Activated naive CD8-positive, alpha-beta T cell treated with anti-CD3 and anti-CD28 coated beads, Interleukin-2, amount 50 U/mL, for 16 hours (primary cell): ENCODE measurements around the gene RNF214.

ENCODE experiments used
- DNase-seq: peaks from one replicate; pipeline ENCODE4 v3.0.0-alpha.2; 2020; ENCODE audit warnings: low read depth, low spot score

RNF214 gene

GRCh38 chr11:117282956-117283355 is 50.5 kb downstream of the RNF214 start:
- DNase-seq: no peak

DNA sequence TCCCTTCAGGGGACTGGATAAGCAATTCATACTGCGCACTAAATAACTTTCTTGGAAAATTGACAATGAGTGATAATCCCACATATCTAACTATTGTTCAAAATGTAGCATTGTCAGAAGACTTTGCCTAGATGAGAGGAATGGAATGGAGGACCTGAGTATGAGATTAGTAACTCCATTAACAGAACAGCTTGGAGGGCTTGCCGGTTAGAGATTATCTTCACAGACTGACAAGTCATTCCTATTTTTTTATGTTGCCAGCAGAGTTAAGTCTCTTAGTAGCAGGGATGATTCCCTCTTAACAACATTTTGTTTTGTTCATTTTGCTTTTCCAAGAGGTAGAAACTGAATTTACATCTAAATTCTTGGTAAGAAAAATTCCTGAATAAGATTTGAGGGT is 51.6 kb downstream of the RNF214 start:
- no peak for DNase-seq

DNA sequence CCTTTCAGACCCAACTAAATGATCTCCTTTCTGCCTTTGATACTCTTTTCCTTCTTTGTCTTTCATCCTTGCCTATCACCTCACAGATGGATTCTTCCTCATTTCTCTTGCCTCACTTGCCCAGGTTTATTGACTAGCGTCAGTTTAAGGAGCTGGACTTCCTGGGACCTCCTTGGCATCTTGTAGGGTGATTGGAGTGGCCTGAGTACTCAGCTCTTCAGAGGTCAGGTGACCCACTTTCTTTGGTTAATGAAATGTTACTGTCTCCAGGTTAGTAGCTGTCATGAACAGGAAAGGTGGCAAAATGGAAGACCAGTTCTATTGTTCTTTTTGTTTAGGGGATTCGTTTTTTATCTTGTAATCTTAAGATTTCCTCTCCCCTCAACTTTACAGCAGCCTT is 54.1 kb downstream of the RNF214 start:
- DNase-seq: no peak

DNA sequence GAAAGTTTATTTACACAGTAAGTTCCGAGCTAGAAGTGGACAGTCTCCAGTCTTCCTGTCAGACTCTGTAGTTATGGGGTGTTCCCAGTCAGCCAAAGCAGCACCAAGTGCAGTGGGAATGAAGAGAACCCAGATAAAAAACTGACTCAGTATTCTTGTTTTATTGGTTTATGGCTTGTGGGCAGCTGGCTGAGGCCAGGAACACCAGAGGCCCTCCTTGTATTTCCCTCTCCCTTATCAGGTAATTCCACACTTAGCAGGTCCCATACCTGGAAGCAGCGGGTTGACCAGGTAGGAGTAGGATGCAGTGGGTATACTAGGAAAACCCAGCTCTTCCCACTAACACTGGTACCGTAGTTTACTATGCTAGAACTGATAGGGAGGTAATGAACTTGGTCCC is 55.2 kb downstream of the RNF214 start:
- DNase-seq: no peak

- DNase-seq: no peak
Measured at GRCh38 chr11:117289795-117290194, 57.3 kb downstream of the RNF214 start.

GRCh38 chr11:117290809-117291396 is 58.4 kb downstream of the RNF214 start, which contains the start of gene BACE1-AS:
Gene BACE1-AS, plus strand, starts transcription at chr11:117291346.
- DNase-seq: no peak

DNA sequence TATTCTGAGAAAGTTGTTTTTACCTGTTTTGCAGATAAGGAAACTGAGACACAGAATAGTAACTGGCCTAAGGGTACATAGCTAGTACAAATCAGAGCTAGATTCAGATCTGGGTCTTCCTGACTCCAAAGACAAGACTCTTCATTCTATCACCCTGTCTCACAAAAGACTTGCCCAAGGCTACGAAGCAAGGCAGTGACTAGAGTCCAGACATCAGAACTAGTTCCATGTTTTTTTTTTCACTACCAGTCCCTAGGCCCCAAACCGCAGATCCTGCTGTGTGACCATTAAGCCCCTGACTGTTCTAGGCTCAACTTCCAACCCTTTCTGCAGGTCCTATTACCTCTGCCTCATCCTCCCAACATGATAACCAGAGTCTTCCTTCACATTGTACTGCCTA is 60.1 kb downstream of the RNF214 start:
- no peak for DNase-seq

- no peak for DNase-seq
Measured at GRCh38 chr11:117295438-117296137, 63.1 kb downstream of the RNF214 start.

- no peak for DNase-seq
Measured at GRCh38 chr11:117296881-117297280, 64.4 kb downstream of the RNF214 start.

DNA sequence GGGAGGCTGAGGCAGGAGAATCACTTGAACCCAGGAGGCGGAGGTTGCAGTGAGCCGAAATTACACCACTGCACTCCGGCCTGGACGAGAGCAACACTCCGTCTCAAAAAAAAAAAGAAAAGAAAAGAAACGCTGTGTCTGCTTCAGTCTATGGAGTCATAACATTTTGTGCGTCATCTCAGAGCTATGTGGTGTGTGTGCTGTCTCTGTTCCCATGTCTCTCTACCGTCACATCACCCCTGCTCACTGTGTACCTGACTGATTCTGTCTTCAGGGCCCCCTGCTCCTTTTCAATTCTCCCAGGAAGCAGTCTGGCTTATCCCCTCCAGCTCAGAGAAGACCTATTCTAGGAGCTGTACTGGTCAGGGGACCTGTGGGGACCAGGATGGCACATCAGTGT is 65.7 kb downstream of the RNF214 start:
- DNase-seq: no peak

GRCh38 chr11:117299351-117300282 is 67.1 kb downstream of the RNF214 start:
- DNase-seq: no peak

- DNase-seq: no peak
Measured at GRCh38 chr11:117300283-117300663, 67.8 kb downstream of the RNF214 start.

- DNase-seq: no peak
Measured at GRCh38 chr11:117300773-117301172, 68.3 kb downstream of the RNF214 start.

GRCh38 chr11:117302228-117302627 is 69.8 kb downstream of the RNF214 start:
- no peak for DNase-seq

GRCh38 chr11:117303101-117303500 is 70.6 kb downstream of the RNF214 start:
- no peak for DNase-seq

- DNase-seq: no peak
Measured at GRCh38 chr11:117303646-117304315, 71.3 kb downstream of the RNF214 start.

DNA sequence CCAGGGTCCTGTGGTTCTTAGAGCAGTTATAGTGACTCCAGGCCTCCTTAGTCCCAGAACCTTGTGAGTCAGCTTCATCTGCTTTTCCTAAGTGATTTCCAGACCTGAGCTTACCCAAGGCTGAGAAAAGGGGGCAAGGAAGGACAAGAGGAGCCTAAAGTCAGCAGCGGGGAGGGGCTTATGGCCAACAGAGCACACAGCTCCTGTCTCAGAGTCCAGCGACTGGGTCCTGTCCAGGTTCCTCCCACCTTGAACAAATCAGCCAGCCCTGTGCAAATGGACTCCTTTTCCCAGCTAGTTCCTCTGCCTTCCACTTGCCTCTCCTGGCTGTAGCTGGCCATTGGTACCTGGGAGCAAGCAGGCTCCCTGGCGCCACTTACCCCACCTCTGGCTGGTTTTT is 72.7 kb downstream of the RNF214 start:
- DNase-seq: no peak

DNA sequence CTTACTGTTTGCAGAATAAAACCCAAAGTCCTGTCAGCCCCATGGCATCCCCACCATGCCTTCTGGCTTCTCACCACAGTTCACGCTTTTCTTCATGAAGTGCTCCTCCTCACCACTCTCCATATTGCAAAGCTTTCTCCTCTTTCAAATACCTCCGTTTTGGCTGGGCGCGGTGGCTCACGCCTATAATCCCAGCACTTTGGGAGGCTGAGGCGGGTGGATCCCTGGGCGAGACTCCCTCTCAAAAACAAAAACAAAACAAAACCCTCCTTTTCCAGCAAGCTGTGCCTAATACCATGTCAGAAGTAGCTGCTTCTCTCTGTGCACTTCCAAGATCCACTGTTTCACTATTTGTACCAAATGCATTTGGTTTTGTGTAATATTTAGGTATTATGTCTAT is 76.8 kb downstream of the RNF214 start:
- no peak for DNase-seq

DNA sequence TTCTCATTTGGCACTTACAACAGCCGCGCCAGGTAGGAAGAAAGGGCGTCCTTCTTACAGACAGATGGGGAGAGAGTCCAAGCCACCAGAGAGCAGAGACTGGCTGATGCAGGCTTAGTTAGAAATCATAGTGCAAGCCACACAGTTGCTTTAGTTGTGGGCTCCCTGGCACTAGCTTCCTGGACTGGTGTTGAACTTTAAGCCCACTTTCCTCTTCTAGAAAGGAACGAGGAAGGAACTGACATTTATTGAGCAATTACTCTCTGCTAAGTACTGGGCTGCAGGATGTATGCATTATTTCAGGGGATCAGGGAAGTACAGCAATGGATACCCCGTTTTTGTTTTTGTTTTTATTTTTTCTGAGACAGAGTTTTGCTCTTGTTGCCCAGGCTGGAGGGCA is 80.6 kb downstream of the RNF214 start:
- DNase-seq: no peak

DNA sequence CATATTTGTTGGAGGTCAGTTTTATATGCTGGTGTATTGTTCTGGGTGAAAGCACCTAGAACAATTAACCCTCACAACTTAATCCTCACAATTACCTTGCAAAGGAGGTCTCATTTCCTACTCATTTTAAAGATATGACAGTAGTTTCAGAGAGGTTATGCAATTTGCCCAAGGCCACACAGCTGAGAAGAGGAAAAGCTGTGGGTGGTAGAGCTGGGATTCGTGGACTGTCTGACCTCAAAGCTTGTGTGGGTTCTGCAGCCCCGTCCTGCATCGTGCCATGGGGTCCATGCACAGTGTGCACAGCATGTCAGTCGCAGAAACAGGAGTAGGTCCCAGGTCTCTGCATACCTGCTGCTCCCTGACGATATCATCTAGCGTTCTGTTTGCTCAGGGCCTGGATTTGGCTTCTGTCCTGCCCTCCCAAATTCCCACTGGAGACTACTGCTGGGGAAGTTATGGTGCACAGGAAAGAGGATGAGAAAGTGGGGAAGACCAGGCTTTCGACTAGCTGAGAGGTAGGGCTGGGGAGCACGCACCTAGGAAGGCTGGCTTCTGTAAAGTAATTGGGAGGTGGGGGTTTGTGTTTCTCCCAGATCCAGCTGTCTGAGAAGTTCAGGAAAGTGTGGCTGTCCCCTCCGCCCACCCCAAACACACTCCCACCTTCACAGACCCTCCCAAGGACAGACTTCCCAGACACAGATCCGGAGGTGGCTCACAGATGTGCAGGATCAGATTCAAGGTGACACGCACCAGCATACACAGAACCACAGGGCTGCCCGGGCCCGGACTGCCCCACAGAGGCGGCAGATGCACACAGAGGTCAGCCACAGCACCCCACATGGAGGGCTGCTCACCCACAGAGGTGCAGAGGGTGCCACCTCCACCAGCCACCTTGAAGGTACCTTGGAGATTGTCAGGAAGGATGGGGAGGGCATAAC is 81.6 kb downstream of the RNF214 start:
- DNase-seq: no peak

DNA sequence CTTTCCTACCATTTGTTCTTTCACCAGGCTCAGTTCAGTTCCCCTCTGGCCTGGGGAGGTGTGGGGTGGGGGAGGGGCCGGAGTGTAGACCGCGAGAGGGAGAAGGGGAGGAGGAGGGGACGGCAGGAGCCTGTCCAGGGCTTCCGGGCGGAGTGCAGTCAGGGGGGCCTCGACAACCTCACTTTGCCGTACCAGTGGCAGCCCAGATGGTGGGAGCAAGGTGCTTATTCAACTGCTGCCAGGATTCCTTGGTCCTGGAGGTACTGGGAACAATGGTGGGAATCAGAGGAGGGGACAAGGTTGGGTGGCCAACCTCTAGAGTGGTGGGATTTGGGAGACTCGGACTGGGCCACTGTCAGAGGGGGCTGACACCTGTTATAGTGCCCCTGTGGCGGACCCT is 82.4 kb downstream of the RNF214 start:
- DNase-seq: no peak
